LNCaP clone FGC (cell line): ENCODE data around the gene HOXD8.
A peak's percentile ranks its signal among the peaks of the same experiment; 100 is the strongest.

ENCODE experiments used
- DNase-seq: peaks from one replicate; pipeline ENCODE4 v3.0.0-alpha.2; 2011; ENCODE audit warnings: low read depth
- H3K4me3 ChIP-seq: 2 replicates; pipeline ENCODE4 v1.5.1; 2011; ENCODE audit warnings: mild to moderate bottlenecking, low read depth, low read length, control low read depth
- TF ChIP-seq, protein P1 (sequence below): IDR thresholded peaks from 2 replicates; pipeline ENCODE4 v1.5.1; 2012; ENCODE audit warnings: mild to moderate bottlenecking; ENCODE audit not compliant: control insufficient read depth, insufficient read depth; ENCODE audit errors: extremely low read depth

The HOXD8 gene

GRCh38 chr2:176138923-176139660, 9.6 kb downstream of the HOXD8 start:
- no peak overlapping the region for H3K4me3 ChIP-seq
- no peak for DNase-seq
- TF ChIP-seq, protein P1, sequence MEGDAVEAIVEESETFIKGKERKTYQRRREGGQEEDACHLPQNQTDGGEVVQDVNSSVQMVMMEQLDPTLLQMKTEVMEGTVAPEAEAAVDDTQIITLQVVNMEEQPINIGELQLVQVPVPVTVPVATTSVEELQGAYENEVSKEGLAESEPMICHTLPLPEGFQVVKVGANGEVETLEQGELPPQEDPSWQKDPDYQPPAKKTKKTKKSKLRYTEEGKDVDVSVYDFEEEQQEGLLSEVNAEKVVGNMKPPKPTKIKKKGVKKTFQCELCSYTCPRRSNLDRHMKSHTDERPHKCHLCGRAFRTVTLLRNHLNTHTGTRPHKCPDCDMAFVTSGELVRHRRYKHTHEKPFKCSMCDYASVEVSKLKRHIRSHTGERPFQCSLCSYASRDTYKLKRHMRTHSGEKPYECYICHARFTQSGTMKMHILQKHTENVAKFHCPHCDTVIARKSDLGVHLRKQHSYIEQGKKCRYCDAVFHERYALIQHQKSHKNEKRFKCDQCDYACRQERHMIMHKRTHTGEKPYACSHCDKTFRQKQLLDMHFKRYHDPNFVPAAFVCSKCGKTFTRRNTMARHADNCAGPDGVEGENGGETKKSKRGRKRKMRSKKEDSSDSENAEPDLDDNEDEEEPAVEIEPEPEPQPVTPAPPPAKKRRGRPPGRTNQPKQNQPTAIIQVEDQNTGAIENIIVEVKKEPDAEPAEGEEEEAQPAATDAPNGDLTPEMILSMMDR: no peak

- no peak overlapping the region for H3K4me3 ChIP-seq
Observed at GRCh38 chr2:176139661-176140512, 10.4 kb downstream of the HOXD8 start.

DNA sequence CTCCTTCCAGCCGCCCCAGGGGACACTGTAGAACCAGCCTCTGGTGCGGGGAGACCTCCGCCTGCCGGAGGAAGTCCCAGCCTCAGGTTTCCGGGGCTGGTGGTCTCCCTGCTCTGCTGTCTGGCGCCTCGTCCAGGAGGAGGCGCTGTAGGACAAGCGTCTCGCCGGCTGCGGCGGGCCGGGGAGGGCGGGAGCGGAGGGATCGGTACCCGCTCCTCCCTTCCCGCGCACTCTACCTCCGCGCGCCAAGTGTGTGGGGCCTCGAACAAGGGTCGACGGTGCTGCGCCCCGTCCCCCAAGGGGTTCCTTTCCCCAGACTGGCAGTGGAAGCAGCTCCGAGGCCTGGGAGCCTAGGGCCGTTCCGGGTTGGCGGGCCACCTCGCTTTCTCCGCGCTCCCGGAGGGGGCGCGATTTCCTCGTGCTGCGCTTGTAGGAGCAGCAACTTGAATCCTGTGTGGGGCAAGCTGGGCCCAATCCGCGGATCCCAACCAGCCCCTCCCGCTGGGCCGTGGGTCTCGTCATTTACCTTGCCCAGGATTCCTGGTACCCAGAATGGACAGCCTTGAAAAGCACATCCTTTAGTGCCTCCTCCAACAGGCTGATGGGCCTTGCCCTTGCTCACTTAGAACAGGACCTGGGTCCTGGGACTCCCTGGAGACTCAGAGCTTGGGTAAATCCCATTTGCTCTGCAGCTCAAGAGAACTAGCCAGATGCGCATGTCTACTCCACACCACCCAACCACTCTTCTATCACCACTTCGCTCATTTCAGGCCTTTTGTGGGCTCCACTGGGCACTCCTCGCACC, 11.2 kb downstream of the HOXD8 start:
- H3K4me3 ChIP-seq: peak overlapping the region; percentile 41
- no peak for DNase-seq
- TF ChIP-seq, protein P1: peak; percentile 95

More at GRCh38 chr2:176139661-176140512, 10.4 kb downstream of the HOXD8 start:
- TF ChIP-seq, protein P1: no peak
- DNase-seq: no peak

DNA sequence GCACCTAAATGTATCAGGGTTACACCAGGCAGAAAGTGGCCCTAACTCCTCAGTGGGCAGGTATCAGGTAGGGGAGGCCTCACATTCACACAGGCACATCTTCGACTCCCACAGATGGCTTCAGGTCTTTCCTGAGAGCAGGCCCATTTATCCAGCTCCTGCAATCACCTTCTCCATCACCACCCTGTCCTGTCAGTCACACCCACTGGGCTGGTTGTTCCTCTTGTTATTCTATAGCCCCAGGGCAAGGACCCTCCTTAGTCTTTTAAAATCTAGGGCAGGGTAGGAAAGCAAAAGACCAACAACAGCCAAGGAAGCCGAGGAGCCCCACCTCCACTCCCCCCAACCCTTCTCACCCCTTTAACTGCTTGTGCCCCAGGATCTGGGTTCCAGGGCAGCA, 12.8 kb downstream of the HOXD8 start:
- TF ChIP-seq, protein P1: no peak
- H3K4me3 ChIP-seq: no peak overlapping the region

DNA sequence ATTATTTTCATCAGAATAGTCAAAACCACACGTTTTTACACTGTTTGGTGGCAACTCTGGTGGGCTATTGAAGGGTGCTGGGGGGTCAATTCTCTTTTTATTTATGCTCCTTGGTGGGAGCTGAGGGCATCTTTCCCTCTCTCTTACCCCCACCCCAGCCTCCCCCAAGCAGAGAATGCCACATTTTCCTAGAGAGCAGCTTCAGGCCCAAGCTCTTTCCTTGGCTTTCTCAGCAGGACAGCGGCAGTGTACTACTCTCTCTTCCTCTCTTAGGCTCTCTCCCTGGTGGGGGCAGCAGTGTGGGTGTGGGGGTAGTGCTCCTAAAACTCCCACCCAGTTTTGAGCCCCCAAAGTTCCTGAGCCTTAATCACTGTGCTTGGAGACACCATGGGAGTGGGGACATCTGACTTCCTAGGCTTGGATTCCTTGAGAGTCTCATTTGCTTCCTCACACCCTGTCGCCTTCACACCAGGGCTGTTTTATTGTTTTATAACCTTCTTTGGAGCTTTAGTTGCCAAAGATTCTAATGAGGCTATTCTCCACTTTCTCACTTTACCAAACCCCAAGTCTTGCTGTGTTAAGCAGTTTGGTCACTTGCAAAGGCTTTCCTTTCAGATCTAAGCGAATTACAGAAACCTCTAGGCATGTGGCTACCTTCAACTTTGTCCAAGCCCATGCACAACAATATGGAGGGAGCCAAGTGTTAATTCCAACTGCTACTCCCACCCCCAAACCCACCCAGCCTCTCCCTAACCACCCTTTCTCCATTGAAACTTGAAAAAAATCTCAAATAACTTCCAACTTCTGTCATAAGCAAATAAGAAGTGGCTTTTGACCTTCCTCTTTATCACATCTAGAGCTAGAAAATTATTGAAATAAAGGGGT, 15.8 kb downstream of the HOXD8 start:
- no peak for DNase-seq
- H3K4me3 ChIP-seq: no peak overlapping the region
- TF ChIP-seq, protein P1: no peak

More for the DNA sequence above, 12.8 kb downstream of the HOXD8 start:
- DNase-seq: no peak

GRCh38 chr2:176146101-176146500, 16.6 kb downstream of the HOXD8 start:
- H3K4me3 ChIP-seq: no peak overlapping the region
- peak; percentile 26 for DNase-seq
- TF ChIP-seq, protein P1: no peak
